ENCODE measurements around the gene FMN1. TPM values are rescaled to one million over a fixed set of nuclear protein-coding genes. Genes with fewer than 3 reads are reported as not detected.

The FMN1 gene
- total and polyA plus RNA-seq, 2 of the 8 experiments (the other 6 are each of a cell fraction or from before 2014, with no cell fraction given) = 0.27 to 3.7 TPM

DNA sequence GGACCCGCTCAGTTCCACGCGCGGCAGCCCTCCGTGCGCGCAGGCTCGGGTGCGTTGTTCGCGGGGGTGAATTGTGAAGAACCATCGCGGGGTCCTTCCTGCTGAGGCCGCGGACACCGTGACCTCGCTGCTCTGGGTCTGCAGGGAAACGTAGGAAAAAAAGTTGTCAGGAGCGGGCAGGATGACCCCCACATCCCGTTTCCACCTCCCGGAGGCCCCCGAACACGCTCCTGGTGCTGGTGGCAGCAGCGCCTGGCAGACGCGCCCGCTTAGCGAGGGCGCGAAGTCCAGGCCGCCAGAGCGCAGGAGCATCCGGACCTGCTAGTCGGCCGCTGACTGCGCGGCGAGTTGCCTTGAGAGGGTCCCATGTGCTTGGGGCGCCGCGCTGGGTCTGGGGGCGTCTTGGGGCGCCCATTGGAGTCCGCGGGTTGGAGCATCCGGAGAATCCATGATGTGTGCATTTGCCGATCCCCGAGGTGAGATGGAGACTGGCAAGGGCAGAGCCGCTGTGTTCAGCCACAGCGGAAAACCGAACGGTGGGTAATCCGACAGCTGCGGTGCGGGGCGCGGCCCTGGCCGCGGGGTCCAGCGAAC, 476.2 kb downstream of the FMN1 start:
- no peak overlapping the region for H2AK5ac ChIP-seq (ENCODE audit: low read depth, low read length)
- no peaks in the 10 kb centered on the region for H3K9me3 ChIP-seq (ENCODE audit: insufficient read depth in 2 of 2, low read depth in 1 of 2, low read length in 1 of 2)
- peak overlapping the region; percentile 20 to 64 (median 48) for H3K4me3 ChIP-seq (ENCODE audit: extremely low read depth in 1 of 4, insufficient read depth in 2 of 4, low read depth in 3 of 4, low read length in 4 of 4)
- H4K8ac ChIP-seq (ENCODE audit: extremely low read depth, insufficient read depth, low read length) = peak overlapping the region; percentile 62
- H3K4me1 ChIP-seq (replicated peaks in 1 of 4; ENCODE audit: control insufficient read depth in 3 of 4, insufficient read depth in 4 of 4, low read length in 3 of 4) = peaks cover 0 to 19% (median 8%) of the 10 kb centered on the region in 4 experiments; a peak in 6 of 7 replicates
- 1% methylated on average over 45 of the region's 60 CpGs; no CpG with 5 or more reads in 1 of the 2 experiments for WGBS, 2 experiments (ENCODE audit: extremely low coverage in 1 of 2, insufficient coverage in 1 of 2, insufficient read length in 1 of 2, insufficient replicate concordance in 2 of 2, low coverage in 1 of 2, low lambda C conversion rate in 2 of 2, missing lambda C conversion rate in 1 of 2)
- H3K4ac ChIP-seq (replicated peaks; ENCODE audit: insufficient read length, low read depth, low read length) = no peak overlapping the region
- no peaks in the 10 kb centered on the region; a peak in 1 of 8 replicates for H3K36me3 ChIP-seq (ENCODE audit: control insufficient read depth in 2 of 4, insufficient read depth in 4 of 4, low read length in 3 of 4)
- H3K4me2 ChIP-seq (ENCODE audit: insufficient read depth in 1 of 2, low read depth in 2 of 2, low read length in 2 of 2) = peak overlapping the region; percentile 87 to 99
- H4K5ac ChIP-seq (ENCODE audit: insufficient read length, low read depth, low read length) = no peak overlapping the region
- no peak overlapping the region for H3K23ac ChIP-seq (ENCODE audit: insufficient read length)
- CTCF ChIA-PET (ENCODE audit: partially characterized antibody) = interaction anchor here (1.1 kb wide), 1 partner anchor 276 kb away, joined by 4 read pairs; no protein-coding TSS in a partner anchor
- no peak overlapping the region for H3K14ac ChIP-seq (ENCODE audit: insufficient read length)
- POLR2A ChIA-PET (ENCODE audit: partially characterized antibody) = no interaction called here
- H3K18ac ChIP-seq (ENCODE audit: extremely low read depth, low read length) = peak overlapping the region; percentile 22; the same call in 1 of the 2 replicates
- no peak overlapping the region for H3K56ac ChIP-seq (replicated peaks; ENCODE audit: insufficient read length, low read depth, low read length)
- H2AFZ ChIP-seq (ENCODE audit: low read length) = peak overlapping the region; percentile 23; the same call in 1 of the 2 replicates
- no peak overlapping the region for H3K9ac ChIP-seq (replicated peaks in 1 of 4; ENCODE audit: extremely low read depth in 1 of 4, low read depth in 3 of 4, low read length in 3 of 4)
- no peak overlapping the region for H3K27ac ChIP-seq (ENCODE audit: low read depth, low read length)
- H2BK12ac ChIP-seq (ENCODE audit: low read depth, low read length) = no peak overlapping the region
- no peak overlapping the region for H2BK5ac ChIP-seq (ENCODE audit: low read depth, low read length)
- DNase-seq (ENCODE audit: low read depth in 1 of 2, low spot score in 2 of 2) (no peak), FAIRE-seq (no peak)
- no peaks in the 10 kb centered on the region for H3K79me2 ChIP-seq (ENCODE audit: control insufficient read depth in 1 of 2, insufficient read depth in 2 of 2, low read length in 2 of 2)
- TF ChIP-seq RXRA (IDR thresholded peaks at IDR 0.05; ENCODE audit: insufficient read depth, low read depth, low read length) (no peak), CTBP2 (IDR thresholded peaks at IDR 0.05; ENCODE audit: borderline replicate concordance, insufficient read depth, insufficient read length, low read length) (no peak), RBBP5 (IDR thresholded peaks at IDR 0.05; ENCODE audit: borderline replicate concordance, low read depth, low read length) (no peak), SUZ12 (IDR thresholded peaks at IDR 0.05; ENCODE audit: low read length) (peak; percentile 96; the same call in 1 of the 2 replicates), BACH1 (IDR thresholded peaks at IDR 0.05; ENCODE audit: low read length) (peak; percentile 38; the same call in 1 of the 2 replicates), KDM4A (IDR thresholded peaks at IDR 0.05; ENCODE audit: low read depth, low read length, severe bottlenecking) (peak; percentile 37)
- TF ChIP-seq, protein P1, sequence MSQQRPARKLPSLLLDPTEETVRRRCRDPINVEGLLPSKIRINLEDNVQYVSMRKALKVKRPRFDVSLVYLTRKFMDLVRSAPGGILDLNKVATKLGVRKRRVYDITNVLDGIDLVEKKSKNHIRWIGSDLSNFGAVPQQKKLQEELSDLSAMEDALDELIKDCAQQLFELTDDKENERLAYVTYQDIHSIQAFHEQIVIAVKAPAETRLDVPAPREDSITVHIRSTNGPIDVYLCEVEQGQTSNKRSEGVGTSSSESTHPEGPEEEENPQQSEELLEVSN (IDR thresholded peaks at IDR 0.05) = peak; percentile 73
- H2BK15ac ChIP-seq (ENCODE audit: low read length) = no peak overlapping the region; the same call in 1 of the 2 replicates
- peaks cover 17% of the 10 kb centered on the region; the same call in 1 of the 2 replicates for H3K23me2 ChIP-seq (ENCODE audit: low read depth, low read length)
- H3K27me3 ChIP-seq (replicated peaks in 1 of 4; ENCODE audit: control insufficient read depth in 3 of 4, extremely low read depth in 1 of 4, insufficient read depth in 3 of 4, low read length in 3 of 4) = peaks cover 37 to 65% (median 54%) of the 10 kb centered on the region in 4 experiments
- H2BK120ac ChIP-seq (replicated peaks; ENCODE audit: low read depth, low read length) = no peak overlapping the region
- no peak overlapping the region for H4K91ac ChIP-seq (replicated peaks; ENCODE audit: insufficient read length, low read length)
- no peak overlapping the region for H2BK20ac ChIP-seq (ENCODE audit: low read length)
- no peaks in the 10 kb centered on the region for H3K79me1 ChIP-seq (ENCODE audit: low read depth, low read length)
- peaks cover 0 to 2% of the 10 kb centered on the region in 2 experiments for H4K20me1 ChIP-seq (replicated peaks in 1 of 2; ENCODE audit: control insufficient read depth in 1 of 2, insufficient read depth in 2 of 2, low read length in 2 of 2)
